Retinal pigment epithelial cell (primary cell): ENCODE results near the gene CLDN3.

Source experiments
- DNase-seq: peaks from one replicate; pipeline ENCODE4 v3.0.0-alpha.2; 2010; ENCODE audit warnings: low read depth
- H3K4me3 ChIP-seq: 2 replicates; pipeline ENCODE4 v1.5.1; 2011; ENCODE audit warnings: mild to moderate bottlenecking, low read length, control low read depth, moderate library complexity
- TF ChIP-seq, protein P1 (sequence below): conservative IDR thresholded peaks from 2 replicates; pipeline ENCODE4 v1.5.1; 2011; ENCODE audit warnings: low read depth, low read length, control low read depth, inconsistent platforms

Gene CLDN3

DNA sequence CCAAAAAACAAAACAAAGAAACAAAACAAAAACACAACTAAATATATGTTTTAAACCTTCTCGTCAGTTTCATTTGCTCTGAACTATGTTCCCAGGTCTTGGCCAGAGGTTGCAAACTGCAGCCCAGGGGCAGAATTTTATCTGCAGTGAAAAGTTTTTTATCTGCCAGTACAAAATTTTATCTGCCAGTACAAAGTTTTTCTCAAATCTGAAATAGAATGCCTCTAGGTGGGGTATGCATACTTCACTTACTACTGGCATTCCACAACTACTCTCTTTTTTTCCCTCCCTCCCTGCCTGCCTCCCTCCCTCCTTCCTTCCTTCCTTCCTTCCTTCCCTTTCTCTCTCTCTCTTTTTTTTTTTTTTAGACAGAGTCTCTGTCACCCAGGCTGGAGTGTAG, 9.4 kb upstream of the CLDN3 start:
- DNase-seq, result no peak
- no peak overlapping the region for H3K4me3 ChIP-seq
- TF ChIP-seq, protein P1, sequence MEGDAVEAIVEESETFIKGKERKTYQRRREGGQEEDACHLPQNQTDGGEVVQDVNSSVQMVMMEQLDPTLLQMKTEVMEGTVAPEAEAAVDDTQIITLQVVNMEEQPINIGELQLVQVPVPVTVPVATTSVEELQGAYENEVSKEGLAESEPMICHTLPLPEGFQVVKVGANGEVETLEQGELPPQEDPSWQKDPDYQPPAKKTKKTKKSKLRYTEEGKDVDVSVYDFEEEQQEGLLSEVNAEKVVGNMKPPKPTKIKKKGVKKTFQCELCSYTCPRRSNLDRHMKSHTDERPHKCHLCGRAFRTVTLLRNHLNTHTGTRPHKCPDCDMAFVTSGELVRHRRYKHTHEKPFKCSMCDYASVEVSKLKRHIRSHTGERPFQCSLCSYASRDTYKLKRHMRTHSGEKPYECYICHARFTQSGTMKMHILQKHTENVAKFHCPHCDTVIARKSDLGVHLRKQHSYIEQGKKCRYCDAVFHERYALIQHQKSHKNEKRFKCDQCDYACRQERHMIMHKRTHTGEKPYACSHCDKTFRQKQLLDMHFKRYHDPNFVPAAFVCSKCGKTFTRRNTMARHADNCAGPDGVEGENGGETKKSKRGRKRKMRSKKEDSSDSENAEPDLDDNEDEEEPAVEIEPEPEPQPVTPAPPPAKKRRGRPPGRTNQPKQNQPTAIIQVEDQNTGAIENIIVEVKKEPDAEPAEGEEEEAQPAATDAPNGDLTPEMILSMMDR, result no peak

DNA sequence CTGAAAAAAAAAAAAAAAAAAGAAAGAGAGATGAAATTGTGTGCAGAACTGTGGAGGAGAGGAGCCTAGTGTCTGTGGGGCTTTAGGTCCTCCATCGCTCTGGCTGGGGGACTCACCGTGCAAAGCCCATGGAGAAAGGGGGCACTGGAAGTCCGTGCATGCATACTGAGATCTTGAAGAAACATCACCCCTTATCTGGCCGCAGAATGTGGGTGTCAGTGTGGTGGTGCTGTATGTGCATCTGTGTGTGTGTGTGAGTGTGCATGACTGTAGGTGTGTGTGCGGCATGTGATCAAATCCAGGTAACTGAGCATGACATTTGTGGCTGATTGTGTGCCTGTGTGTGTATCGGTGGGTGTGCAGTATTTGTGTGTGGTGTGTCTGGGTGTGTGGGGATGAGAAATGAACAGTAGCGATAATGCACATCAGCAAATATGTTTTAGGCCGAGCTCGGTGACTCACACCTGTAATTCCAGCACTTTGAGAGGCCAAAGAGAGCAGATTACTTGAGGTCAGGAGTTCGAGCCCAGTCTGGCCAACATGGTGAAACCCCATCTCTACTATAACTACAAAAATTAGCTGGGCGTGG, 8.8 kb upstream of the CLDN3 start:
- DNase-seq, result no peak
- TF ChIP-seq, protein P1, result no peak
- H3K4me3 ChIP-seq, result no peak overlapping the region

DNA sequence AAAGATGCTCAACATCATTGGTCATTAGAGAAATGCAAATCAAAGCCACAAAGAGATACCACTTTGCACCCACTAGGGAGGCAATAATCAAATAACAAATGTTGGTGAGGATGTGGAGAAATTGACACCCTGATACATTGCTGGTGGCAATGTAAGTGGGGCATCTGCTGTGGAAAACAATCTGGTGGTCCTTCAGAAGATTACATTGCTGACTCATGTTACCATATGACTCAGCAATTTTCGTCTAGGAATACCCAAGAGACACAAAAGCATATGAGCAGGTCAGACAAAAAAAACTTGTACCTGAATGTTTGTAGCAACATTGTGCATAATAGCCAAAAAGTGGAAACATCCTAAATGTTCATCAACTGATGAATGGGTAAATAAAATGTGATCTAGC, 4.9 kb upstream of the CLDN3 start:
- H3K4me3 ChIP-seq, result no peak overlapping the region
- no peak for DNase-seq
- TF ChIP-seq, protein P1, result no peak

DNA sequence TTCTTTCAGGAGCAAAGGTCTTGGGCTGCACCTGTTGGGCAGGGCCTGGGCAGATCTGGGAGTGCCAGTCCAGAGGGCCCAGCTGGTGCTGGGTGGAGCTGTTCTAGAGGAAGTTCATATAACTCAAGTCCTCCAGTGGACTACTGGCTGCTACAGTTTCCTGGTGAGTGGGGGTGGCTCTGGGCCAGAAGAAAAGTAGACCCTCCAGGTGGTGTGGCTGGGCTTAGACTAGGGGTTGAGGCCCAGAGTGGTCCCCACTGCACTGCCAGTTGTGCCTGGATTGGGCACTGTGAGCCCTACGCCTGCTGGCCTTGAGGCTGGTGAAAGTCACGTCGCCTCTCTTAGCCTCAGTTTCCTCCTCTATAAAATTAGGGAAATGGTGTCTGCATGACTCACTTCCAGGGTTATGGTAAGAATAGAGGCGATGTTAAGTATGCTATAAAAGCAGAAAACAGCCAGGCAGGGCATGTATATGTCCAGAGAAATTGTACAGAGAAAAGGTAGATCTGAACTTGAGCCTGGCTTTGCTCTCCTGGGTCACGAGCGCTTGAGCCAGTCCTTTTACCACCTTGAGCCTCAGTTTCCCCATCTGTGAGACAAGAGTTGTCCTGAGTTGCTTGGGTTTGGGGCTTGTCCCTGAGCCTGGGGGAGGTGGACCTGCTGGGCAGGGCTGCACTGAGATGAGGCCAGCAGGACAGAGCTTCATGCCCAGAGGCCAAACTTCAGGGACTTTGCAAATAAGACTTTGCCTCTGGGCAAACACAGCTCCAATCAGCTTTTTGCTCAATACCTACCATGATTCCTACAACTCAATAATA, 3.8 kb upstream of the CLDN3 start:
- no peak for DNase-seq
- TF ChIP-seq, protein P1, result no peak
- H3K4me3 ChIP-seq, result no peak overlapping the region

DNA sequence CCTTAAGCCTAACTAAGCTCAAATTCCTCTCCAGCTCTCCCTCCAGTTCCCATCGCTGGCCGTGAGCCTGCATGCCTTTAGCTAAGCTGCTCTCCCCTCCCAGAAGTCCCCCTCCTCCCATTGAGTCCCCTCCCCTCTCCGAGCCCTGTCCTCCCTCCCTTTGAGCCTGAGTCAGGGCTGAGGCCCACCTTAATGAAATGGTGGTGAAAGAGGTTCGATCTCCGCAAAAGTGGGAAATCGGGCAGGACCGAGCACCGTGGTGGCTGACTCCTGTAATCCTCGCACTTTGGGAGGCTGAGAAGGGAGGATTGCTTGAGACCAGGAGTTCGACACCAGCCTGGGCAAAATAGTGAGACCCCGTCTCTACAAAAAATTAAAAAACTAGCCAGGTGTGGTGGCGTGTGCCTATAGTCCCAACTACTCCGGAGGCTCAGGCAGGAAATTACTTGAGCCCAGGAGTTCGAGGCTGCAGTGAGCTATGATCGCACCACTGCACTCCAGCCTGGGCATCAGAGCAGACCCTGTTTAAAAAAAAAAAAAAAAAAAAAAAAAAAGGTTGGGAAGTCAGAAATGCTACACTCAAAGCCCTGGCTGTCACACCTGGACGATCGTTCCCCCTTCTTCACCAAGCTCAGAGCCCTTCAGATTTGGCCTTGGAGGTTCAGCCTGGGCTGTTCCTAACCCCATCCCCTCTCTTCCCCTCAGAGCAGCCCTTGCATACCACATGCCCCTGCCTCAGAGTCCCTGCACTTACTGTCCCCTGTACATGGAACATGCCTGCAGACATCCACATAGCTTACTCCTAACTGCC, 995 bp upstream of the CLDN3 start:
- no peak for DNase-seq
- TF ChIP-seq, protein P1, result no peak
- peak overlapping the region; percentile 48 for H3K4me3 ChIP-seq

DNA sequence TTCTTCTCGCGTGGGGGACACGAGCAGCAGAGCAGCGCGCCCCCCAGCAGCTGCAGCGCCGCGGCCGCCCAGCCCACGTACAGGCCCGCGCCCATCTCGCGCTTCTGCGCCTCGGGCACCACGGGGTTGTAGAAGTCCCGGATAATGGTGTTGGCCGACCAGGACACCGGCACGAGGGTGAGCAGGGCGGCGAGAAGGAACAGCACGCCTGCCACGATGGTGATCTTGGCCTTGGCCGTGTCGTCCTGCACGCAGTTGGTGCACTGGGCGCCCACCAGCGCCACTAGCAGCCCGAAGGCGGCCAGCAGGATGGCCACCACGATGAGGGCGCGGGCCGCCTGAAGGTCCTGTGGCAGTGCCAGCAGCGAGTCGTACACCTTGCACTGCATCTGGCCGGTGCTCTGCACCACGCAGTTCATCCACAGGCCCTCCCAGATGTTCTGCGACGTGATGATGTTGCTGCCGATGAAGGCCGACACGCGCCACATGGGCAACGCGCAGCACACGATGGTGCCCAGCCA, 529 bp downstream of the CLDN3 start:
- TF ChIP-seq, protein P1, result no peak
- peak overlapping the region; percentile 12 for H3K4me3 ChIP-seq
- no peak for DNase-seq
